ENCODE results near the gene OGA. TPM values are rescaled to one million over a fixed set of nuclear protein-coding genes. Genes with fewer than 3 reads are reported as not detected.
A peak's percentile ranks its signal among the peaks of the same experiment; 100 is the strongest.

The OGA gene
- total and polyA plus RNA-seq, 9 of the 15 experiments (the other 6 are each of a cell fraction or from before 2014, with no cell fraction given), result 13.5 to 73.5 (median 59.5) TPM

DNA sequence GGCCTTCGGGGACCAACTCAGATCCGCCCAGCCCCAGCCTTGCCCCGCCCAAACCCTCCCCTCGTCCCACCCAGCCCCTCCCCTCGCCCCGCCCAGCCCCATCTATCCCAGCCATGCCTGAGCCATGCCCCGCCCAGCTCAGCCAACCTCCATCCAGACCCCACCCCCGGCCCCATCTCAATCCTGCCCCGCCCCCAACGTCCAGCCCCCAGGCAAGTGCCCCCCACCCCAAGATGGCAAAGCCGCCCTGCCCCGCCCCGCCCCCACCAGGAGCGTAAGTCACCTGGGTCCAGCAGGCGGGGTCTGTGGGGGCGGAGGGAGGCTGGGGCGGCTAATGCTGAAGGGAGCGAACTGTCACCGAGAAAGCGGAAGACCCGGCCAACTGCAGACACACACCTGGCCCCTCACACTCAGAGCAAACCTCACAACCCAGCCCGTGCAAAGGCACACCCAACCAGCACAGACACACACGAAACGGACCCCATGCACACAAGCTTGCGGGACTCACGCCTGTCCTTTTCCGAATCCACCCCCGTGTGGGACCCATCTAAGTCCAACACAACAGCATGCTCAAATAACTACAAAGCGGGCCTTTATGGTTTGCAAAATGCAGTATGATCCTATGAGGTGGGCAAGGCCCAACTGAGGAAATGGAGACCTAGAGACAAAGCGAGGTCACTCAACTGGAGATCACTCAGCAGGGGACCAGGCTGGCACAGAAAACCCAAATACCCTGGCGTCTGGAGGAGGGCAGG lies 11.5 kb upstream of the OGA start:
- peak; percentile 80 to 93 (median 86) for DNase-seq (ENCODE audit: extremely low read depth in 1 of 4, low spot score in 3 of 4)
- peak; percentile 69 for ATAC-seq
- Histone ChIP-seq H3K4me2 (ENCODE audit: insufficient read depth, low read length) (peak overlapping the region; percentile 83), H4K20me1 (replicated peaks; ENCODE audit: control insufficient read depth, insufficient read depth, low read length) (0 out of 2 replicates have a peak, but pooled peaks cover 6% of the 10 kb centered on the region), H3K79me2 (ENCODE audit: control insufficient read depth, insufficient read depth, low read length) (peaks cover 18% of the 10 kb centered on the region), H2AFZ (ENCODE audit: low read depth, low read length) (no peak overlapping the region), H3K9ac (ENCODE audit: insufficient read depth in 1 of 2, low read depth in 2 of 2, low read length in 2 of 2) (peak overlapping the region; percentile 14 to 88; a peak in 3 of 4 replicates), H3K9me1 (ENCODE audit: control insufficient read depth, insufficient read depth, low read length) (peaks cover 9% of the 10 kb centered on the region), H3K27ac (ENCODE audit: extremely low read depth, low read depth, low read length) (peak overlapping the region; percentile 67), H3K4me1 (replicated peaks in 1 of 2; ENCODE audit: control insufficient read depth in 2 of 2, insufficient read depth in 2 of 2, low read length in 2 of 2) (peaks cover 46 to 53% of the 10 kb centered on the region in 2 experiments), H3K4me3 (peak overlapping the region; percentile 38), H3K27me3 (ENCODE audit: control insufficient read depth in 2 of 2, insufficient read depth in 2 of 2, low read length in 2 of 2) (no peaks in the 10 kb centered on the region), H3K9me3 (replicated peaks; ENCODE audit: control insufficient read depth, insufficient read depth, low read depth, low read length) (no peaks in the 10 kb centered on the region), H3K36me3 (ENCODE audit: control insufficient read depth, insufficient read depth, low read length) (peaks cover 30% of the 10 kb centered on the region; the same call in 2 of the 3 replicates)
- intact Hi-C loops (cut with micrococcal nuclease), result no loop called here
- in situ Hi-C loops (cut with MboI), result loop anchor here (25.0 kb wide), 4 partner anchors 533 to 783 kb away; partner anchors contain the start of genes ACTR1A, CUEDC2 and SUFU
- BruUV-seq (replicated peaks), result no TSS peak
- TF ChIP-seq, protein P1, sequence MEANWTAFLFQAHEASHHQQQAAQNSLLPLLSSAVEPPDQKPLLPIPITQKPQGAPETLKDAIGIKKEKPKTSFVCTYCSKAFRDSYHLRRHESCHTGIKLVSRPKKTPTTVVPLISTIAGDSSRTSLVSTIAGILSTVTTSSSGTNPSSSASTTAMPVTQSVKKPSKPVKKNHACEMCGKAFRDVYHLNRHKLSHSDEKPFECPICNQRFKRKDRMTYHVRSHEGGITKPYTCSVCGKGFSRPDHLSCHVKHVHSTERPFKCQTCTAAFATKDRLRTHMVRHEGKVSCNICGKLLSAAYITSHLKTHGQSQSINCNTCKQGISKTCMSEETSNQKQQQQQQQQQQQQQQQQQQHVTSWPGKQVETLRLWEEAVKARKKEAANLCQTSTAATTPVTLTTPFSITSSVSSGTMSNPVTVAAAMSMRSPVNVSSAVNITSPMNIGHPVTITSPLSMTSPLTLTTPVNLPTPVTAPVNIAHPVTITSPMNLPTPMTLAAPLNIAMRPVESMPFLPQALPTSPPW (CRISPR knock-in tag; IDR thresholded peaks at IDR 0.05), result peak; percentile 57
- TF ChIP-seq ZNF121 (CRISPR knock-in tag; conservative IDR thresholded peaks at IDR 0.05), result no peak
- TF ChIP-seq ZFP36 (IDR thresholded peaks at IDR 0.05; ENCODE audit: low read depth, low read length, partially characterized antibody), result no peak
- TF ChIP-seq ZNF212 (CRISPR knock-in tag; IDR thresholded peaks at IDR 0.05), result no peak
- TF ChIP-seq, protein P2, sequence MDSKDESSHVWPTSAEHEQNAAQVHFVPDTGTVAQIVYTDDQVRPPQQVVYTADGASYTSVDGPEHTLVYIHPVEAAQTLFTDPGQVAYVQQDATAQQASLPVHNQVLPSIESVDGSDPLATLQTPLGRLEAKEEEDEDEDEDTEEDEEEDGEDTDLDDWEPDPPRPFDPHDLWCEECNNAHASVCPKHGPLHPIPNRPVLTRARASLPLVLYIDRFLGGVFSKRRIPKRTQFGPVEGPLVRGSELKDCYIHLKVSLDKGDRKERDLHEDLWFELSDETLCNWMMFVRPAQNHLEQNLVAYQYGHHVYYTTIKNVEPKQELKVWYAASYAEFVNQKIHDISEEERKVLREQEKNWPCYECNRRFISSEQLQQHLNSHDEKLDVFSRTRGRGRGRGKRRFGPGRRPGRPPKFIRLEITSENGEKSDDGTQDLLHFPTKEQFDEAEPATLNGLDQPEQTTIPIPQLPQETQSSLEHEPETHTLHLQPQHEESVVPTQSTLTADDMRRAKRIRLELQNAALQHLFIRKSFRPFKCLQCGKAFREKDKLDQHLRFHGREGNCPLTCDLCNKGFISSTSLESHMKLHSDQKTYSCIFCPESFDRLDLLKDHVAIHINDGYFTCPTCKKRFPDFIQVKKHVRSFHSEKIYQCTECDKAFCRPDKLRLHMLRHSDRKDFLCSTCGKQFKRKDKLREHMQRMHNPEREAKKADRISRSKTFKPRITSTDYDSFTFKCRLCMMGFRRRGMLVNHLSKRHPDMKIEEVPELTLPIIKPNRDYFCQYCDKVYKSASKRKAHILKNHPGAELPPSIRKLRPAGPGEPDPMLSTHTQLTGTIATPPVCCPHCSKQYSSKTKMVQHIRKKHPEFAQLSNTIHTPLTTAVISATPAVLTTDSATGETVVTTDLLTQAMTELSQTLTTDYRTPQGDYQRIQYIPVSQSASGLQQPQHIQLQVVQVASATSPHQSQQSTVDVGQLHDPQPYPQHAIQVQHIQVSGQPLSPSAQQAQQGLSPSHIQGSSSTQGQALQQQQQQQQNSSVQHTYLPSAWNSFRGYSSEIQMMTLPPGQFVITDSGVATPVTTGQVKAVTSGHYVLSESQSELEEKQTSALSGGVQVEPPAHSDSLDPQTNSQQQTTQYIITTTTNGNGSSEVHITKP (IDR thresholded peaks at IDR 0.05; ENCODE audit: partially characterized antibody), result peak; percentile 91
- peak; percentile 40; the same call in 1 of the 2 replicates for TF ChIP-seq SPI1 (IDR thresholded peaks at IDR 0.05; ENCODE audit: borderline replicate concordance, low read depth, low read length)
- TF ChIP-seq EGR1 (conservative IDR thresholded peaks at IDR 0.05), result peak; percentile 47
- no peak for TF ChIP-seq TOE1 (IDR thresholded peaks at IDR 0.05; ENCODE audit: borderline replicate concordance)
- TF ChIP-seq TOE1 (CRISPR knock-in tag; IDR thresholded peaks at IDR 0.05; ENCODE audit: borderline replicate concordance, low read depth), result 0 out of 2 replicates have a peak, but pooled peaks have one; percentile 12
- no peak for TF ChIP-seq PTRF (tag; IDR thresholded peaks at IDR 0.05)
- POLR2A ChIA-PET, result interaction anchor here (0.5 to 3.7 kb wide), 4 partner anchors 12 to 861 kb away, joined by 3 to 19 read pairs (median 3); partner anchors contain the start of genes ARMH3 and OGA
- WGBS (ENCODE audit: insufficient coverage, low coverage, missing lambda C conversion rate), result 12% methylated on average over 7 of the region's 31 CpGs
- CTCF ChIA-PET (ENCODE audit: low intra/inter-chr PET ratio), result no interaction called here
- no peak for FAIRE-seq

Measured in K562 (cell line).